ENCODE measurements around the gene ARMC9. TPM values are rescaled to one million over a fixed set of nuclear protein-coding genes. Genes with fewer than 3 reads are reported as not detected.
"Not testable (repeated sequence)": the region's sequence is repeated elsewhere in the genome, so short reads cannot be mapped to it uniquely, and the experiment has no call there.

ARMC9 gene
- total RNA-seq, 1 donor from 2014 or later, result 67.8 TPM

DNA sequence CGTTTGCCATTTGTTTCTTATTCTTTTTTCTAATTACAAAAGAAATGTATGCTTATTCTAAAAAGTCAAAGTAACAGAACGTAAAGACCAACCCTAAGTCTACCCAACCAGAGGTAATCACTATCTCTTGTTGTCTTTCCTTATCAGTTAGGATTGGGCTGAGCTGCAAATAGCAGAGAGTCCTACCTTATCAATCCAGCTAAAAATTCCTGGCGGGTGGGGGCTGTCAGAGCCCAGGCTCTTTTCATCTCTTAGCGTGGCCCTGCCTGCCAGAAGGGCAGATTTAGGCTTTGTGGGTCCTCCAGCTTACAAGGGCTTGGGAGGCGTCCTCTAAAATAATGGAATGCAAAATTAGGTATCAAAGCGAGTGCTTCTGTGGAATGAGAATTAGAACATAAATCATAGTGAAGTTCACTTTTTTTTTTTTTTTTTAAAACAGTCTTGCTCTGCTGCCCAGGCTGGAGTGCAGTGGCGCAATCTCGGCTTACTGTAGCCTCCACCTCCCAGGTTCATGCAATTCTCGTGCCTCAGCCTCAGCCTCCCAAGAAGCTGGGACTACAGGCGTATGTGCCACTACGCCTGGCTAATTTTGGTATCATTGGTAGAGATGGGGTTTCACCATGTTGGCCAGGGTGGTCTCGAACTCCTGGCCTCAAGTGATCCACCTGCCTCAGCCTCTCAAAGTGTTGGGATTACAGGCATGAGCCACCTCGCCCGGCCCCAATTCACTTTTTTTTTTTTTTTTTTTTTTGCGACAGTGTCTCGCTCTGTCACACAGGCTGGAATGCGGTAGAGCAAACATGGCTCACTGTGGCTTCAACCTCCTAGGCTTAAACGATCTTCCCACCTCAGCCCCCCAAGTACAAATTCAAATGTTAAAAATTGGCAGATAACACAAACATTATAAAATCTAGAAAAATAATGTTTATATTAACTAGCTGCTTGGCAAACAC, 139.7 kb downstream of the ARMC9 start:
- no peak for DNase-seq (ENCODE audit: low read depth)

DNA sequence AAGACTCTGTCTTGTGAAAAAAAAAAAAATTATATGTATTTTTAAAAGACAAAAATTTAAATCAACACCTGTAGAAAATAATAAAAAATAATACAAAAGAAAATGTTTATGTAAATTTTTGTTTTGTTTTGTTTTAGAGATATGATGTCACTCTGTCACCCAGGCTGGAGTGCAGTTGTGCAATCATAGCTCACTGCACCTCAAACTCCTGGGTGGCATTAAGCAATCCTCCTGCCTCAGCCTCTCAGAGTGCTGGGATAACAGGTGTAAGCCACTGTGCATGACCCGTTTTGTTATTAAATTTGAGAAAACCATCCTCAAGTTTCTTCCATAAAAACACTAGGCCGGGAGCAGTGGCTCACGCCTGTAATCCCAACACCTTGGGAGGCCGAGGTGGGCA, 140.9 kb downstream of the ARMC9 start:
- DNase-seq (ENCODE audit: low read depth), result no peak

DNA sequence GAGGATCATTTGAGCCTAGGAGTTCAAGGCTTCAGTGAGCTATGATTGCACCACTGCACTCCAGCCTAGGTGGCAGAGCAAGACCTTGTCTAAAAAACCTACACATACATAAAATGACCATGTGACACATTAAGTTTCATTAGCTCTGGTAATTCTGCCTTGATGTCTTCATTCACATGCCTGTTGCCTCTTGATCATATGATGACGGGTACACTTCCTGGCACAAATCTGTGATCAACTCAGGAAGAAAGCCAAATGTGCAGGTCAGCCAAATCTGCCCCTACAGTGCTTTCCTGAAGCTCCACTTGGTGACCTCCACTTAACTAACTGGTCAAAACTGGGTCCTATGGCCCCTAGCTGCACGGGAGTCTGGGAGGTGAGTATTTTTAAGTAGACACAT, 142.7 kb downstream of the ARMC9 start:
- DNase-seq (ENCODE audit: low read depth), result no peak

DNA sequence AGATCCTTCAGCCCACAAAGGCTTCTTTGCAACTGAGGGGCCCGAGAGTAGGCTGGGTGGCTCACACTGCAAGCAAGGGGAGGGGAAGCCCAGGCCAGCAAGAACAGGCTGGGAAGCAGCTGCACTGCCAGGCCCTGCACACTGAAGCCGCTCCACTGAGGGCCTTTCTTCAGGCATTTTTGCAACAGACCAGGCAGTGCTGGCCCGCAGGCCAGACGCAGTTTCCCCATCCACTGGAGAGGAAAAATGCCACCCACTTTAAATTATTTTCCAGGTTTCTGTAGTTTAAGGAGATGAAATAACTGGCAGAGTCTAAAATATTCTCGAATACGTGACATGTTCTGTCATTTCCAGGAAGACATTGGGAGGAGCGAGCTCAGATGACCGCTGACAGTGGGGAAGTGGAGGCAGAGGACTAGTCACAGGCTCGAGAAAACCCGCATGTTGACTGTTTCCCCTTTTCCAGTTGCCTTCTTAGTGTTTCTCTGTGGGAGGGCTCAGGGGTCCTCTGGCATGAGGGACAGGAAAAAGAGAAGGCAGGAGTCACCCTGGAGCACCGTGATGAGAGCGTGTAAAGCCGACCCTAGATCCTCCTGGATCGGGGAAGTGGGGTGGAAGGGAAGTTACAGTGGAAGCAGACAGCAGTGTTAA, 143.8 kb downstream of the ARMC9 start:
- DNase-seq (ENCODE audit: low read depth), result no peak

DNA sequence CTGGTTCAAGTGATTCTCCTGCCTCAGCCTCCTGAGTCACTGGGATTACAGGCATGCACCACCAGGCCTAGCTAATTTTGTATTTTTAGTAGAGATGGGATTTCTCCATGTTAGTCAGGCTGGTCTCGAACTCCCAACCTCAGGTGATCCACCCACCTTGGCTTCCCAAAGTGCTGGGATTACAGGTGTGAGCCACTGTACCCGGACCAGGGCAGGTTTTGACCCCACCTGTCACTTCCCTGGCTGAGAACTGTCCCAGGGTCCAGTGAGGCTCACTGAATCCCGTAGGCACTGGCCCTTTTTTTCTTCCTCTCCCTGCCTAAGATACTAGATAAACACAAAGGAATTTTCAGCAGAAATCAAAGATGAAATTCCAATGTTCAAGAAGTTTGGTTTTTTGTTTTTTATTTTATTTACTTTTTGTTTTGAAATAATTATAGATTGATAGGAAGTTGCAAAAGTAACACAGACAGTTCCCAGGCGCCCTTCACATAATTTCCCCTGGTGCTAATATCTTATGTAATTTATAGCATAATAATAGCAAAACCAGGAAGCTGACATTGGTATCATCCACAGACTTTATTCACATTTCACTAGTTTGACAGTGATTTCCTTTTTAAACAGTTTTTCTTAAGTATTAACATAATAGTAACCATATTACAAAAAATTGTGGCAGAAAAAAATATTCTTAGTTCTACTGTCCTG, 144.7 kb downstream of the ARMC9 start:
- DNase-seq (ENCODE audit: low read depth), result no peak

DNA sequence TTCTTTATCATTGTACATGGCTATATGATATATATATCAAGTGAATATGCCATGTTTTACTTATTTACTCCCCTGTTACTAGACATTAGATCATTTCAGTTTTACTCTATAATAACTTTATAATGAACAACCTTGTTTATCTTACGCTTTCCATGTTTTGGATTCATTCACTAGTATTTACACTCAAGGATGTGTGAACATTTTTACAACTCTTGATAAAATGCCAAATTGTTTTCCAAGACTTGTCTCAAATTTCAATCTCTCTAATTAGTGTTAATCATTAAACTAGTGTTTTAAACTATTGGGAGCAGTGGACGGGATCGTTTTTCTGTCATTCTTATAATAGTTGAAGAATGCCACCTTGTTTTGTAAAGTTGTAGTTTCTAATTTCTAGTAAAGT, 145.6 kb downstream of the ARMC9 start:
- DNase-seq (ENCODE audit: low read depth), result peak; percentile 81

DNA sequence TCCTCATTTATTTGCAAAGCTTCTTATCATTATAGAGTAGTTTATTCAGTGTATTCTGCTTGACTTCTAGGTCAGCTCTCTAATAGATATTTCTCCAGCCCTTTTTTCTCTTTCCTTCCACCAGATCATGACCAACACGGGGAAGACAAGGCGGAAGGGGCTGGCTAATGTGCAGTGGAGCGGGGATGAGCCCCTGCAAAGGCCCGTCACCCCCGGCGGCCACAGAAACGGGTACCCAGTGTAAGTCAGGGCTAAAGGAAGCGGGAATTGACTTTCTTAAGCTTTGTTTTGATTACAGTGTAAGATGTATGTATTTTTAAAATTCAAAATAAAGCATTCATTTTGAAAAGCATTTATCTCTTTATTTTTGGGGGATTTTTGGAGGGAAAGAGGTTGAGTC, 146.4 kb downstream of the ARMC9 start:
- no peak for DNase-seq (ENCODE audit: low read depth)

DNA sequence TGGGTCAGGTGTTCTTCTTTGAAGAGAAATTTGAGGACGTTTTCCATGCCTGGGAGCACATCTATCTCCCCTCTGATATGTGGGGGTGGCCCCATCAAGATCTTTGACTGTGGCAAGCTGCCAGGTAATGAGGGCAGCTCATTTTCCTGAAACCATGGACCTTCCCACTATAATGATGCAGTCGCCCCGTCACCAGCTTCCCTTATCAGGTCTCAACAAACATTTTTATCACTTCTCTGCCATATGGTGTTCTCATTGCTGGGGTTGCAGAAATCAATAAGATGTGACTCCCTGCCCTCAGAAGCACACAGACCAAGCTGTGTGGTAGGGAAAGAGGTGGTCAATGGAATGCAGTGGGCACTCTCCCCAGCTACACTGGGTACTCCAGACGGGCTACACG, 148.7 kb downstream of the ARMC9 start:
- no peak for DNase-seq (ENCODE audit: low read depth)

DNA sequence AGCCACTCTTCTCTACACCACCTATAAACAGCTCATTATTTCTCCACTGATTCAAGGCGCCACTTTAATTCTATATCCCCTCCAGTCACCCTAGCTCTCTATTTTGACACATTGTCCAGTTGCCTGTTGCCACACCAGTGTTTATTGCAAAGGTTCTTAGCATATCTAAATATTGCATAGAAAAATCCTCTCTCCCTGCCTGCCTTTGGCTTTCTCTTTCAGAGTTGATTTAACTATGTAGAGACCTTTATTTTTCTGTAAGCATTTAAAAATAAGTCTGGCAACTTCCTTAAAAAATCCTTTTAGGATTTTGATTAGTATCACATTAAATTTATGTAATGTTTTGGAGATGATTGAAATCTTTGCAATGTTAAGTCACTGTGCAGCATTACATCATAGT, 149.2 kb downstream of the ARMC9 start:
- no peak for DNase-seq (ENCODE audit: low read depth)

DNA sequence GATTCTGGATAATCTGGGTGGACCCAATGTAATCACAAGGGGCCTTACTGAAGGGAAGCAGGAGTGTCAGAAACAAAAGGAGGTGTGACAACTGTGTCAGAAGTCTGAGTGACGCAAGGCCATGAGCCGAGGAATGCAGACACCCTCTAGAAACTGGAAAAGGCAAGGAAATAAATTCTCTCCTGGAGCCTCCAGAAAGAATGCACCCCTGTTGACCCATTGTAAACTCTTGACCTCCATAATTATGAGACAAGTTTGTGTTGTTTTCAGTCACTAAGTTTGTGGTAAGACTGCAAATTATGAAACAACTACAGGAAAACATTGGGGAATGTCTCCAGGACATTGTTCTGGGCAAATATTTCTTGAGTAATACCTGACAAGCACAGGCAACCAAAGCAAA, 149.7 kb downstream of the ARMC9 start:
- DNase-seq (ENCODE audit: low read depth), result peak; percentile 90

DNA sequence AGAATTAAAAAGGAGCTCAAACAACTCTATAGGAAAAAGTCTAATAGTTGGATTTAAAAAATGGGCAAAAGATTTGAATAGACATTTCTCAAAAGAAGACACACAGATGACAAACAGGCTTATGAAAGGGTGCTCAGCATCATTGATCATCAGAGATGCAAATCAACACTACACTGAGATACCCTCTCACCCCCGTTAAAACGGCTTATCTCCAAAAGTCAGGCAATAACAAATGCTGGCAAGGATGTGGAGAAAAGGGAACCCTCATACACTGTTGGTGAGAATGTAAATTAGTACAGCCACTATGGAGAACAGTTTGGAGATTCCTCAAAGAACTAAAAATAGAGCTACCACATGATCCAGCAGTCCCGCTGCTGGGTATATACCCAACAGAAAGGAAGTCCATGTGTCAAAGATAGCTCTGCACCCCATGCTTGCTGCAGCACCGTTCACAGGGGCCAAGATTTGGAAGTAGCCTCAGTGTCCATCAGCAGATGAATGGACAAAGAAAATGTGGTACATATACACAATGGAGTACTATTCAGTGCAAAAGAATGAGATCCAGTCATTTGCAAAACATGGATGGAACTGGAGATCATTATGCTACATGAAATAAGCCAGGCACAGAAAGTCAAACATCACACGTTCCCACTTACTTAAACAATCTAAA, 150.4 kb downstream of the ARMC9 start:
- DNase-seq (ENCODE audit: low read depth), result no peak

DNA sequence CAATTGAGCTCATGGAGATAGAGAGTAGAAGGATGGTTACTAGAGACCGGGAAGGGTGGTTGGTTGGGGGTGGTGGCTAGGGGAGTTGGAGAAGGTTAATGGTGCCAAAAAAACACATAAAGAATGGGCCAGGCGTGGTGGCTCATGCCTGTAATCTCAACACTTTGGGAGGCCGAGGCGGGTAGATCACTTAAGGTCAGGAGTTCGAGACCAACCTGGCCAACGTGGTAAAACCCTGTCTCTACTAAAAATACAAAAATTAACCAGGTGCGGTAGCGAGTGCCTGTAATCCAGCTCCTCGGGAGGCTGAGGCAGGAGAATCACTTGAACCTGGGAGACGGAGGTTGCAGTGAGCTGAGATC, 150.9 kb downstream of the ARMC9 start:
- DNase-seq (ENCODE audit: low read depth), result not testable (repeated sequence)

DNA sequence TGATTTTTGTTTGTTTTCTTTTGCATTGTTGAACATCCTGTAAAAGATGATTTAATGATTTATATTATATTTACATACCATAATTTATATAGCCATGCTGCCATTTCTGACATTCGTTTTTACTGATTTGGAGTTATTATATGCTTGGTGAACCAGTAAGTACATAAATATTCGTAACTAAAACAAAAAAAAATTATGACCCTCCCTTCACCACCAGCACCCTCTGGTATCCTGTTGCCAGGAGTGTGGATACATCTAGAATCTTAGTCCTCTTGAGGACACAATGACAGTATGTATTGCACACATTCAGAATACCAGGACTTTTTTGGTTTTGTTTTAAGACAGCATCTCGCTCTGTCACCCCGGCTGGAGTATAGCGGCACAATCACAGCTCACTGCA, 153.2 kb downstream of the ARMC9 start:
- no peak for DNase-seq (ENCODE audit: low read depth)

DNA sequence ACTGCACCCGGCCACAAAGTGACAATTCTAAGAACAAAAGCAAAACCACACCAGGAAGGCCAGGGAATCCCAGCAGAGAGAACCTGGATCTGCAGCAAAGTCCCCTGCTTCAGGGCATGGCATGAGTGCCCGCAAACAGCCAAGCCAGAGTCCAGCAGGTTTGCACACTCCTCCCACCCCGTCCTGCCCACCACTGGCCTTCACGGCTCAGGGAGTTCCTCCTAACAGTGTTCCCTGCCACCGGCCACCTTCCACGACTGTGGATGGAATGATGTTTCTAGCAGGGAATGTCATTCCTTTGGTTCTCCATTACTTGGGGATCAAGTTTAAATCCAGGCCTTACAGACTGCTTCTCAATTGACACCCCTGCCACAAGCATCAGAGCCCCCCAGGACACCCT, 155.0 kb downstream of the ARMC9 start:
- DNase-seq (ENCODE audit: low read depth), result no peak

DNA sequence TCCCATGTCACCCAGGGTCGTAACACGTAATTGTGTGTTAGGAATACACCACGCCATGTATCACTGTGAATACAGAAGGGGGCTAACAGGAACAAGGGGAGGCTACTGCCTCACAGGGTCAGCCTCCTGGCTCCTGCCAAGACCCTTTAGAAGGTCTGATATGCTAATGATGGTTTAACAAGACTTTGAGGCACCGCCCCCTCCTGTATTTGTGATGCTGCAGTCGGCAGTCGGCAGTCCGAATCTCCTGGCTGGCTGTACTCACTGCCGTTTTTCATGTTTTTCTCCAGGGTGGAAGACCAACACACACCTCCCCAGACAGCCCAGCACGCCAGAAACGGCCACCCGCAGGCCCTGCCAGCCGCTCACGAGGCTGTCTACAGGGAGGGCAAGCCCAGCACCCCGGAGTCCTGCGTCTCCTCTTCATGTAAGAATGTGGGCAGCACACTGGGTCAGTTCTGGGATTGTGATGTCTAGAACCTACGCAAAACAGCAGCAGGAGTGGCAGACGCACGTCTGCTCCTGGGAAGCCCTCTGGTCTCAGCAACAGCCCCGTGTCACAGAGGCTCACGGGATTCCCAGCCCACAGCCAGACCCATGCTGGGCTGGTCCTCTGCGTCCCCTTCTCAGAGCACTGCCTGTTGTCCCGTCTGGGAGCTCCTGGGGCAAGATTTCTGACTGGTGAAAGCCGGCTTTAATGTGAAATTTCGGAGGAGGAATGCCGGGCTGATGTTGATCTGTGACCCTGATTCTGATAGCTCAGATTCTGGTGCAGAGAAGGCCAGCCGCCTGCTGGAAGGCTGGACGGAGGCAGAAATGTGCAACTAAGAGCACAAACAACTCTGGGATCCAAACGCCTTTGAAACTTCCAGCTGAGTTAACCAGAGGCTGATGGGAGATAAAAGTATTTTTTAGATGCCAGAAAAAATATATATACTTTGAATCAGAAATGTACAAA, 157.4 kb downstream of the ARMC9 start:
- DNase-seq (ENCODE audit: low read depth), result no peak

DNA sequence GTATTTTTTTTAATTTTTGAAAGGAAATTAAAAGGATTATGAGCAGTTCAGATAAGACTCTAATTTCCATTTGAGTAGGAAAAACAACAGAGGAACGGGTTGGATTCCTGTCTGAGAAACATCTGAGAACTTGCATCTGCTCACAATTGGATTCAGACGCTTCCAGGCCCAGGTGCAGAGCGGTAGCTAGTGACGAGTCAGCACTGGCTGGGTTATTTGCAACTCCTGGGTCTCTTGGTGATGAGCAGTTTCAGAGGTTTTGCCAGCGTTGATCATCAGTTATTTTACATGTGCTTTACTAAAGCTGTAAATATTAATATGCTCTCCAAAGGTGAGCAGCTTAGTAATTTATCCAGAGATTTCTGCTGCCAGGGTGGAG, 158.0 kb downstream of the ARMC9 start:
- DNase-seq (ENCODE audit: low read depth), result no peak

DNA sequence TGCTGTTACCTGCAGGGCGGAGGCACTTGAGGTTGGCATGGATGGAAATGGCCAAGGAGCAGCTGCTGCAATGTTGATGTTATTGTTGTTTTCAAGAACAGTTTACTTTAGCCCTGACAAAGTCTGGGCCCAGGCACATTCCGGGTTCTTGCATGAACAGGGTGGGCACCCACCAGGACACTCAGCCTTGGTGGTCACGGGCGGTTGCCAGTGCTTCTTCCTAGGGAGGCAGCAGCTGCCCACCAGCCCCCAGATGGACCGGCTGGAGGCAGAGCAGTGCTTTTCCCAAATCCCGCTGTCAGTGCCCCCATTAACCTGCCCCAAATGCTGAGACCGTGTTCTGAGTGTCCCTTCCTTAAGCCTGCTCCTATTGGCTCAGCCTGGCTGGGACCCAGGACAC, 158.6 kb downstream of the ARMC9 start:
- no peak for DNase-seq (ENCODE audit: low read depth)

DNA sequence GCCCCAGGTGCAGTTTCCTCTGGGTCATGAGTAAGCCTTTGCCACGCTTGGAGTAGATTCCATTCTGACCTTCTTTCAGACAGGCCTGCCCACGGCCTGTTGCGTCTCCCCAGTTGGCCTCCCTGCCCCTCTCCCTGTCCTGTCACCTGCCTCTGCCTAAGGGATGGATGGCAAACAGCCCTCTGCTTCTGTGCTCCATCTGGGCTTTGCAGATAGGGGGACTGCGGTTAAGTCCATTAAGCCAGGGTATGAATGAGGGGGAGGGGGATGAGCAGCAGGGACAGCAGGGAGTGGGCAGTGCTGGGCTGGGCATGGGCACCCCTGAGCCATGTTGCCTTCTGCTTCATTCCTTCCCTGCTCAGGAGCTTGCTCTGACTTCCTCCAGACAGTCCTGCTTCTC, 159.5 kb downstream of the ARMC9 start:
- no peak for DNase-seq (ENCODE audit: low read depth)

DNA sequence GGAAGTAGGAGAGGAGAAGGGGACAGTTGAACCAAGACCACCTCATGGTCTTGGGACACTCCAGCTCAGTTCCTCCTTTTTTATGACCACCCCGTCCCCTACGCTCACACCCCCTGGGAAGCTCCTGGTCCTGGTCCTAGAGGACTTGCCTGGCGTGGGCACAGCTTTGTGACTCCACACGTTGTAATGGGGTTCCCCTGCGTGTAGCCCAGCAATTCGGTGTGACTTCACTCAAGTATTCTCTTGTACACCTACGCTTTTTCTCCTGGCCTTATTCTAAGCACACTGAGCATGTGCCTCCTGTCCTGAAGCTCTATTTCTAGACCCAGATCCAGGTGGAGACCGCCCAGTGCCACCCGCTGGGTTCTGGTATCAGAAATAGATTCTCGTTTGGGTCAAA, 161.0 kb downstream of the ARMC9 start:
- no peak for DNase-seq (ENCODE audit: low read depth)

DNA sequence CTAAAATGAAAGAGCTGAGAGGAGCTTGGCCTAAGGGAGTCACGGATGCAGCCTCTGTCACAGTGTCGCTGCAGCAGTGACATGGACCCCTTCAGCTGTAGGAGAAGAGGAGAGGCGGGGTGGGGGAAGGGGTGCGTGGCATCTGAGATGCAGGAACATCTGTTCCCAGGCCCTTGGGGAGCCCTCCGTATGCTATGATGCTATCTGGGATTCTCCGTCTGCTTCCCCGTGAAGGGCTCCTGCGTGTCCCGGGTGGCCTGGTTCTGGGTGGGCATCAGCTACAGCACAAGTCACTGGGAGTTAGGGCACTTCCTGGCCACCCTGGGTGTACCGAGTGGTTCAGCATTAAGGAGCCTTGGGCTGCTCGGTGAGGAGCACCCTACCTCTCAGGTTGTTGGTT, 161.5 kb downstream of the ARMC9 start:
- DNase-seq (ENCODE audit: low read depth), result no peak

DNA sequence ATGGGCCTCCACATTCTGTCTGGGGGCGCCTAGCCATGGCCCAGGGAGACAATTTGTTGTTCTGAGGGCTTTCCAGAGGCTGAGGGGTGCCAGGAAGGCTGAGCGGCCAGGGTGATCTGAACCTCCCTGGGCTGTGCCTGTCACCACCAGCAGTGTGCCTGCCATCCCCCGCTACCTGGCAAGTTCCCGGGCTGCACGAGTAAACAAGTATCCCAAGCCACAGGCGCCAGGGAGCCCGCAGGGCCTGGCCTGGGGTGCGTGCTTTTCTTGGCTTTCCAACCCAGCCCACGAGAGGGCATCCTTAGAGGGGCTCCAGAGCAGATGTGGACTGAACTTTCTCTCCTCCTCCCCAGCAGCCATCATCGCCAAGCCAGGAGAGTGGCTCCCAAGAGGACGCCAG, 162.0 kb downstream of the ARMC9 start:
- DNase-seq (ENCODE audit: low read depth), result no peak

All from renal cortical epithelial cell (primary cell).